Tibial nerve (tissue), 4 donors: Measurements from ENCODE around the gene TRPC5OS. TPM values are rescaled to one million over a fixed set of nuclear protein-coding genes. Genes with fewer than 3 reads are reported as not detected.

Experiments used
- DNase-seq, 2 donors: peaks; one replicate each; pipeline ENCODE4 v3.0.0-alpha.2; 2019; ENCODE audit warnings: low spot score in 2 of 2
- H3K27ac ChIP-seq, 4 donors: fragments of 200-600 bp; sonication (generic) in 3 of 4; one replicate each; pipeline ENCODE4 v1.5.1; 2017 to 2019; ENCODE audit warnings: mild to moderate bottlenecking in 1 of 4
- H3K27me3 ChIP-seq, 2 donors: fragments of 200-600 bp; sonication (generic) in 1 of 2; one replicate each; pipeline versions ENCODE4 v1.5.1 to v1.6.0; 2017 to 2019
- H3K36me3 ChIP-seq, 3 donors: fragments of 200-600 bp; sonication (generic); one replicate each; pipeline ENCODE4 v1.5.1; 2018 to 2019
- H3K4me1 ChIP-seq, 4 donors: fragments of 200-600 bp; sonication (generic) in 3 of 4; one replicate each; pipeline ENCODE4 v1.5.1; 2017 to 2019
- H3K4me3 ChIP-seq, 4 donors: fragments of 200-600 bp; sonication (generic) in 3 of 4; one replicate each; pipeline ENCODE4 v1.5.1; 2017 to 2019; ENCODE audit warnings: mild to moderate bottlenecking in 1 of 4, moderate library complexity in 1 of 4
- H3K9me3 ChIP-seq, 4 donors: fragments of 200-600 bp; sonication (generic) in 3 of 4; one replicate each; pipeline ENCODE4 v1.5.1; 2017 to 2019
- EP300 ChIP-seq, 2 donors: sonication (generic); formaldehyde crosslinking; IDR thresholded peaks; one replicate each; pipeline ENCODE4 v1.6.1; 2017; ENCODE audit warnings: antibody characterized with exemption in 2 of 2, mild to moderate bottlenecking in 1 of 2
- POLR2A ChIP-seq, 2 donors: fragments of 450-650 bp; IDR thresholded peaks; one replicate each; pipeline ENCODE4 v1.6.1; 2017; ENCODE audit warnings: antibody characterized with exemption in 2 of 2, mild to moderate bottlenecking in 2 of 2, moderate library complexity in 2 of 2
- WGBS, 2 donors: methylation state at CpG; one replicate each; pipeline ENCODE4 v1.1.5; 2018; 5-methylcytosine and 5-hydroxymethylcytosine counted together
- total RNA-seq, 4 donors: library from RNA; depleted of rRNA; stranded (reverse); fragments of >200 nt; gene quantifications; one replicate each; pipeline ENCODE4 v1.1.0, GENCODE V29; 2016
- TF ChIP-seq, protein P1 (sequence below), 5 experiments: fragments of 200-600 bp in 3 of 5; fragments of 450-650 bp in 2 of 5; sonication (generic) in 3 of 5; IDR thresholded peaks; one replicate each; pipeline ENCODE4 v1.5.1; 2016 to 2019; ENCODE audit warnings: antibody characterized with exemption in 5 of 5, mild to moderate bottlenecking in 3 of 5, moderate library complexity in 2 of 5

TRPC5OS gene
- total RNA-seq, 4 donors from 2014 or later: not detected

DNA sequence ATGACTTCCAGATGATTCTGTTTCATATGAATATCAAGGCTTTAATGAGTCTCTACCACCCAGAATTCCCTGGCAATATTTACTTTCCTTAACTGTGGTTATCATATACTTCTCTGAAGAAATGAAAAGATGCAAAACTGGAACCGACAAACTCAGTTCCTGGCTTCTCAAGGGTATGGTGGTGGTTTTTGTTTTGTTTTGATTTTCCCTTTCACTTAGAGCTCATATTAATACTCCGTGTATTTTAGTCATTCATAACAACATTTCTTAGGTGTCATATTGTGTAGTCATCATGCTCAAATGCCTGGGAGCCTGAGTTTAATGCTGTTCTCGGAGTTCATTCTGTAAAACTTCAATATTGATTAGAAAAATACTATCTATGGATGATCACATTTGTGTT lies 665 bp downstream of the TRPC5OS start:
- 58 to 64% methylated on average over 3 of the region's 3 CpGs for WGBS, 2 donors
- Histone ChIP-seq H3K4me1 (no peaks in the 10 kb centered on the region), H3K4me3 (no peak overlapping the region), H3K9me3 (no peaks in the 10 kb centered on the region), H3K27me3 (peaks cover 0 to 9% of the 10 kb centered on the region in 2 donors), H3K27ac (no peak overlapping the region), H3K36me3 (no peaks in the 10 kb centered on the region)
- no peak for TF ChIP-seq EP300 (IDR thresholded peaks at IDR 0.05)
- TF ChIP-seq POLR2A (IDR thresholded peaks at IDR 0.05): no peak
- TF ChIP-seq, protein P1, sequence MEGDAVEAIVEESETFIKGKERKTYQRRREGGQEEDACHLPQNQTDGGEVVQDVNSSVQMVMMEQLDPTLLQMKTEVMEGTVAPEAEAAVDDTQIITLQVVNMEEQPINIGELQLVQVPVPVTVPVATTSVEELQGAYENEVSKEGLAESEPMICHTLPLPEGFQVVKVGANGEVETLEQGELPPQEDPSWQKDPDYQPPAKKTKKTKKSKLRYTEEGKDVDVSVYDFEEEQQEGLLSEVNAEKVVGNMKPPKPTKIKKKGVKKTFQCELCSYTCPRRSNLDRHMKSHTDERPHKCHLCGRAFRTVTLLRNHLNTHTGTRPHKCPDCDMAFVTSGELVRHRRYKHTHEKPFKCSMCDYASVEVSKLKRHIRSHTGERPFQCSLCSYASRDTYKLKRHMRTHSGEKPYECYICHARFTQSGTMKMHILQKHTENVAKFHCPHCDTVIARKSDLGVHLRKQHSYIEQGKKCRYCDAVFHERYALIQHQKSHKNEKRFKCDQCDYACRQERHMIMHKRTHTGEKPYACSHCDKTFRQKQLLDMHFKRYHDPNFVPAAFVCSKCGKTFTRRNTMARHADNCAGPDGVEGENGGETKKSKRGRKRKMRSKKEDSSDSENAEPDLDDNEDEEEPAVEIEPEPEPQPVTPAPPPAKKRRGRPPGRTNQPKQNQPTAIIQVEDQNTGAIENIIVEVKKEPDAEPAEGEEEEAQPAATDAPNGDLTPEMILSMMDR (IDR thresholded peaks at IDR 0.05): no peak
- no peak for DNase-seq

DNA sequence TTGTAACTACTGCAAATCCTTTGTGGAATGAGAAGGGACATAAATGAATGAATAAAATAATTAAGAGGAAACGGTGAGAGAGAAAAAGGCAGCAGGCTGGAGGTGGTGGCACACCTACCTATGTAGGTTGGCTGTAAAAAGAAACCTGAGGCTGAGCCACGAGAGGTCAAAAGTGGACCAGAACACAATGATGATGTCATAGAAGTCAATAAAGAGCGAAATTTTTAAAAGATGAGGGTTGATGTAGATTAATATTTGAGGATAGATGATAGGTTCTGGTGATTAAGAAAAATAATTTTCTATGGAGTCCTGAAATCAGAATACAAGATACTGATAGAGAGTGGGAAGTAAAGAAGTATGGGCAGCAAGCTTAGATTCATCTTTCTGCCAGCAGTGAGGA lies 1.7 kb downstream of the TRPC5OS start:
- Histone ChIP-seq H3K4me1 (no peaks in the 10 kb centered on the region), H3K27ac (no peak overlapping the region), H3K9me3 (no peaks in the 10 kb centered on the region), H3K27me3 (peaks cover 0 to 9% of the 10 kb centered on the region in 2 donors), H3K36me3 (no peaks in the 10 kb centered on the region), H3K4me3 (no peak overlapping the region)
- DNase-seq: no peak
- WGBS, 2 donors: 61 to 81% methylated on average over 3 of the region's 3 CpGs
- no peak for TF ChIP-seq POLR2A (IDR thresholded peaks at IDR 0.05)
- TF ChIP-seq EP300 (IDR thresholded peaks at IDR 0.05): no peak
- TF ChIP-seq, protein P1 (IDR thresholded peaks at IDR 0.05): no peak

DNA sequence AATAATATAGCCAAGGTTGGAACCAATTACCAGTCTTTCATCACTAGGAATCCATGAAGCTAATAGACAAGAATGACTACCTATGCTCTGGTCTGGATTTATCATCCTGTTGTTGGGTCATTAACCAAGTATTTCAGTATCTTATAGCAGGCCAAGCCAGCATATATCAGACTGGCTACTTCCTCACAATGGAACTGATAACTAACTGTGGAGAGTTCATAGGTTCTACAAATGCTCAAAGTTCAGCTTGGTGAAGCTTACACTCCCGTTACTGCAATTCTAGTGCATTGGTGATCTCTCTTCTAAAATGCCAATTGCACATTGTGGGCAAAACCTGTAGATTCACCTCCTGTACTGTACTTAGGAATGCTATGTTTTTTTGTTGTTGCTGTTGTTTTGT lies 4.8 kb downstream of the TRPC5OS start:
- no peaks in the 10 kb centered on the region for H3K4me1 ChIP-seq
- H3K9me3 ChIP-seq: no peaks in the 10 kb centered on the region
- no peaks in the 10 kb centered on the region for H3K36me3 ChIP-seq
- TF ChIP-seq EP300 (IDR thresholded peaks at IDR 0.05): no peak
- TF ChIP-seq, protein P1 (IDR thresholded peaks at IDR 0.05): no peak
- no peak for TF ChIP-seq POLR2A (IDR thresholded peaks at IDR 0.05)
- H3K27ac ChIP-seq: no peak overlapping the region
- no peak for DNase-seq
- 75 to 92% methylated on average over 1 of the region's 1 CpG for WGBS, 2 donors
- peaks cover 0 to 4% of the 10 kb centered on the region in 2 donors for H3K27me3 ChIP-seq
- H3K4me3 ChIP-seq: no peak overlapping the region

DNA sequence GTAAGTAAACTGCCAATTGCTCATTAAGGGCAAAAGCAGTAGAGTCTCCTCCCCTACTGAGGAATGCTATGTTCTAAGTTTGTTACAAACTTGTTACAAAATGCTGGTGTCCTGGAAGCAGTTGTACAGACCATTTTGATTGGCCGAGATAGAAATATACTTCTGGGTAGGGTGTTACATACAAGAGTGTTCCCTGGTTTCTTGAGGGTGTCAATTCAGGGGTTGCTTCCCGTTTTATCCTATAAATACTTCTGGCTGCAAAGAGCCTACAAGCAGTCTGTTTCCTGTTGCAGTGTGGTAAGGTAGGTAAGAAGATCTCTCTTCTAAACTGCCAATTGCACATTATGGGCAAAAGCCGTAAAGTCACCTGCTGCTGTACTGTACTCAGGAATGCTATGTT lies 5.7 kb downstream of the TRPC5OS start:
- no peaks in the 10 kb centered on the region for H3K4me1 ChIP-seq
- no peaks in the 10 kb centered on the region for H3K9me3 ChIP-seq
- peaks cover 0 to 4% of the 10 kb centered on the region in 2 donors for H3K27me3 ChIP-seq
- no peaks in the 10 kb centered on the region for H3K36me3 ChIP-seq
- no peak for TF ChIP-seq POLR2A (IDR thresholded peaks at IDR 0.05)
- TF ChIP-seq EP300 (IDR thresholded peaks at IDR 0.05): no peak
- TF ChIP-seq, protein P1 (IDR thresholded peaks at IDR 0.05): no peak
- H3K4me3 ChIP-seq: no peak overlapping the region
- WGBS, 2 donors: 78 to 88% methylated on average over 3 of the region's 3 CpGs
- no peak overlapping the region for H3K27ac ChIP-seq
- DNase-seq: no peak

DNA sequence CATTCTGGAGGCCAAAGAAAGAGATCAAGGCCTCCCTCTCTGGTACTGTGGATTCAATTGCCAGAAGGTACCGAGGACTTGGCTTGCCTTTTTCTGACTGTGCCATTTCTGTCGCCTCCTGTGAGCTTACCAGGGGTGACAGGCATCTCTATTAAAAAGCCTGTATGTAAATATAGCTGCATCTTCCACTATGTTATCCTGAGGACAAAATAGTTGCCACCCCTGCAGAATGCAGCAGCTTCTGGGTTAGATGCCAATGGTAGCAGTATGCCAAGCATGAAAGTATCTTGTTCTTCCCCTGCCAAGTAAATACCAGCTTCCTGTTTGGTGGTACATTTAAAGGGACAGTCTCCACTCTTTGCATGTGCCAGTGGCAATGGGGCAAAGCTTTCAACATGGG lies 10.7 kb downstream of the TRPC5OS start:
- TF ChIP-seq POLR2A (IDR thresholded peaks at IDR 0.05): no peak
- no peak for TF ChIP-seq EP300 (IDR thresholded peaks at IDR 0.05)
- no peaks in the 10 kb centered on the region for H3K9me3 ChIP-seq
- DNase-seq: no peak
- H3K27me3 ChIP-seq: no peaks in the 10 kb centered on the region
- H3K36me3 ChIP-seq: no peaks in the 10 kb centered on the region
- H3K4me3 ChIP-seq: no peak overlapping the region
- no peaks in the 10 kb centered on the region for H3K4me1 ChIP-seq
- no peak overlapping the region for H3K27ac ChIP-seq
- WGBS, 2 donors: 83 to 86% methylated on average over 2 of the region's 2 CpGs

DNA sequence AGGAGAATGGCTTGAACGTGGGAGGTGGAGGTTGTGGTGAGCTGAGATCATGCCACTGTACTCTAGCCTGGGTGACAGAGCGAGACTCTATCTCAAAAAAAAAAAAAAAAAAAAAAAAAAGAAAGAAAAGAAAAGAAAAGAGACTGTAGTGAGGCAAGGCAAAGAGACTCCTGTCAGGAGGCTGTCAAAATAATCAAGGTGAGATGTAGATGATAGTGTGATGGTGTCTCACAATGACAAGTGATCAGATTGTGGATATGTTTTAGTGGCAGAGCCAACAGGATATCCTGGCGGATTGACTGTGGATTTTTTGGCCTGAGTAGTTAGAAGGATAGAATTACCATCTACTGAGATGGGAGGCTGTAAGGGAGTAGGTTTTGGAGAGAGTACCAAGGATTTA lies 12.6 kb downstream of the TRPC5OS start:
- Histone ChIP-seq H3K4me3 (no peak overlapping the region), H3K36me3 (no peaks in the 10 kb centered on the region), H3K9me3 (no peaks in the 10 kb centered on the region), H3K27ac (no peak overlapping the region), H3K27me3 (peaks cover 0 to 5% of the 10 kb centered on the region in 2 donors), H3K4me1 (no peaks in the 10 kb centered on the region)
- TF ChIP-seq EP300 (IDR thresholded peaks at IDR 0.05): no peak
- no peak for TF ChIP-seq POLR2A (IDR thresholded peaks at IDR 0.05)
- TF ChIP-seq, protein P1 (IDR thresholded peaks at IDR 0.05): no peak
- DNase-seq: no peak
- WGBS, 2 donors: 80 to 94% methylated on average over 3 of the region's 3 CpGs
